Bone marrow (tissue), 2 donors: ENCODE results near the gene LOXHD1.

Experiments
- DNase-seq, 2 donors: peaks; one replicate each; lab custom pipeline; 2025; lab: John Stamatoyannopoulos, UW

LOXHD1 gene

GRCh38 chr18:46672062-46672970 lies 15.3 kb upstream of the LOXHD1 start:
- no peak for DNase-seq

- DNase-seq = no peak
Measured at GRCh38 chr18:46668694-46669093, 11.7 kb upstream of the LOXHD1 start.

- no peak for DNase-seq
Measured at GRCh38 chr18:46668135-46668534, 11.1 kb upstream of the LOXHD1 start.

- DNase-seq = no peak
Measured at GRCh38 chr18:46663539-46663938, 6.5 kb upstream of the LOXHD1 start.

GRCh38 chr18:46660957-46661749 lies 4.1 kb upstream of the LOXHD1 start:
- DNase-seq = no peak

- DNase-seq = no peak
Measured at GRCh38 chr18:46659484-46659883, 2.5 kb upstream of the LOXHD1 start.

- DNase-seq = no peak
Measured at GRCh38 chr18:46656326-46657114, 500 bp downstream of the LOXHD1 start.

GRCh38 chr18:46652372-46652771 lies 4.6 kb downstream of the LOXHD1 start:
- no peak for DNase-seq

GRCh38 chr18:46650681-46651080 lies 6.3 kb downstream of the LOXHD1 start:
- no peak for DNase-seq

GRCh38 chr18:46649071-46649862 lies 7.8 kb downstream of the LOXHD1 start:
- no peak for DNase-seq

GRCh38 chr18:46646468-46646867 lies 10.6 kb downstream of the LOXHD1 start:
- DNase-seq = no peak

GRCh38 chr18:46642561-46642960 lies 14.5 kb downstream of the LOXHD1 start:
- no peak for DNase-seq

GRCh38 chr18:46641917-46642316 lies 15.1 kb downstream of the LOXHD1 start:
- DNase-seq = no peak

GRCh38 chr18:46639386-46639785 lies 17.6 kb downstream of the LOXHD1 start:
- no peak for DNase-seq

- no peak for DNase-seq
Measured at GRCh38 chr18:46636040-46636630, 20.9 kb downstream of the LOXHD1 start.

GRCh38 chr18:46632401-46633071 lies 24.5 kb downstream of the LOXHD1 start:
- no peak for DNase-seq

- no peak for DNase-seq
Measured at GRCh38 chr18:46630991-46631390, 26.0 kb downstream of the LOXHD1 start.

GRCh38 chr18:46630160-46630559 lies 26.9 kb downstream of the LOXHD1 start:
- DNase-seq = no peak

- DNase-seq = no peak
Measured at GRCh38 chr18:46629361-46629760, 27.7 kb downstream of the LOXHD1 start.

- no peak for DNase-seq
Measured at GRCh38 chr18:46628206-46628605, 28.8 kb downstream of the LOXHD1 start.
